Endothelial cell of umbilical vein (primary cell): ENCODE results near the gene CTDSPL. TPM values are rescaled to one million over a fixed set of nuclear protein-coding genes. Genes with fewer than 3 reads are reported as not detected.

ENCODE experiments used
- BruUV-seq: library from RNA; stranded (reverse); fragments of 400-500 nt; replicated peaks from 2 replicates; lab custom pipeline; 2021; lab: Mats Ljungman, UMichigan
- CTCF ChIA-PET: fragments of 300-600, 350-600 bp; sonication (Branson Sonifier 250); formaldehyde crosslinking; loops from one replicate; lab custom pipeline; 2021; ENCODE audit warnings: antibody characterized with exemption, inconsistent platforms; lab: Charles Lee
- POLR2A ChIA-PET: fragments of 300-600, 350-600 bp; sonication (Branson Sonifier 250); formaldehyde crosslinking; loops from one replicate; lab custom pipeline; 2021; ENCODE audit warnings: antibody characterized with exemption, inconsistent platforms; lab: Charles Lee
- DNase-seq: peaks from one replicate; pipeline ENCODE4 v3.0.0-alpha.2; 2011; ENCODE audit warnings: low read depth, low spot score
- FAIRE-seq: peaks from 2 replicates; lab custom pipeline; 2011; peaks lifted over from hg19 to GRCh38; lab: Jason Lieb, UNC
- H2AFZ ChIP-seq: 2 replicates; pipeline ENCODE4 v1.6.0; 2012; ENCODE audit warnings: low read depth, low read length, control low read depth, inconsistent platforms
- H3K27ac ChIP-seq: 2 replicates; pipeline ENCODE4 v1.5.1; 2011; ENCODE audit warnings: low read depth, mild to moderate bottlenecking, control low read depth, low read length, moderate library complexity; ENCODE audit not compliant: insufficient read depth
- H3K27me3 ChIP-seq, 2 experiments: 2 replicates each; pipeline versions ENCODE4 v1.6.0 to v1.6.1; 2011; ENCODE audit warnings: low read length in 2 of 2, mixed read lengths in 1 of 2; ENCODE audit not compliant: control insufficient read depth in 2 of 2, insufficient read depth in 2 of 2
- H3K36me3 ChIP-seq, 2 experiments: 2 replicates in 1 of 2; 3 replicates in 1 of 2; pipeline ENCODE4 v1.5.1; 2011; ENCODE audit warnings: low read length in 2 of 2, mild to moderate bottlenecking in 1 of 2, moderate library complexity in 1 of 2; ENCODE audit not compliant: control insufficient read depth in 2 of 2, insufficient read depth in 2 of 2; ENCODE audit errors: extremely low read depth in 1 of 2
- H3K4me1 ChIP-seq: 3 replicates; pipeline ENCODE4 v1.5.1; 2011; ENCODE audit warnings: mild to moderate bottlenecking, low read length; ENCODE audit not compliant: control insufficient read depth, insufficient read depth; ENCODE audit errors: extremely low read depth
- H3K4me2 ChIP-seq: 2 replicates; pipeline ENCODE4 v1.6.1; 2011; ENCODE audit warnings: low read length, control low read depth, mixed read lengths; ENCODE audit not compliant: insufficient read depth
- H3K4me3 ChIP-seq, 3 experiments: fragments of 200-600 bp in 1 of 3; sonication (generic), shearing (Covaris generic) in 1 of 3; replicated peaks in 1 of 3; 2 replicates each; pipeline ENCODE4 v1.5.1; 2011 to 2016; ENCODE audit warnings: control low read depth in 3 of 3, low read length in 3 of 3, mild to moderate bottlenecking in 2 of 3, inconsistent platforms in 1 of 3, low read depth in 1 of 3, moderate library complexity in 1 of 3; ENCODE audit not compliant: insufficient read depth in 1 of 3
- H3K79me2 ChIP-seq: 2 replicates; pipeline ENCODE4 v1.6.0; 2012; ENCODE audit warnings: low read length, inconsistent platforms; ENCODE audit not compliant: control insufficient read depth, insufficient read depth
- H3K9ac ChIP-seq: replicated peaks from 2 replicates; pipeline ENCODE3; 2011; ENCODE audit warnings: low read length, control low read depth; ENCODE audit not compliant: insufficient read depth; ENCODE audit errors: extremely low read depth
- H3K9me1 ChIP-seq: replicated peaks from 3 replicates; pipeline ENCODE4 v1.6.0; 2011; ENCODE audit warnings: mild to moderate bottlenecking, low read length; ENCODE audit not compliant: control insufficient read depth, insufficient read depth; ENCODE audit errors: extremely low read depth
- H3K9me3 ChIP-seq: replicated peaks from 2 replicates; pipeline ENCODE4 v1.5.1; 2012; ENCODE audit warnings: low read length, inconsistent platforms; ENCODE audit not compliant: control insufficient read depth, insufficient read depth
- H4K20me1 ChIP-seq: replicated peaks from 2 replicates; pipeline ENCODE3; 2011; ENCODE audit warnings: mild to moderate bottlenecking, low read length; ENCODE audit not compliant: control insufficient read depth, insufficient read depth; ENCODE audit errors: extremely low read depth
- CTCF ChIP-seq, 2 donors: IDR thresholded peaks; 1 replicate in 1 of 2; 2 replicates in 1 of 2; pipeline ENCODE4 v1.5.1; 2011; ENCODE audit warnings: low read length in 2 of 2, mild to moderate bottlenecking in 2 of 2, moderate library complexity in 2 of 2, control low read depth in 1 of 2, inconsistent platforms in 1 of 2, low read depth in 1 of 2; ENCODE audit not compliant: insufficient read depth in 1 of 2; ENCODE audit errors: extremely low read depth in 1 of 2
- EZH2 ChIP-seq: IDR thresholded peaks from 2 replicates; pipeline ENCODE4 v1.6.1; 2012; ENCODE audit warnings: borderline replicate concordance, low read depth, mild to moderate bottlenecking, moderate library complexity, low read length, inconsistent platforms; ENCODE audit not compliant: severe bottlenecking
- FOS ChIP-seq: IDR thresholded peaks from 2 replicates; pipeline ENCODE4 v1.6.1; 2011; ENCODE audit warnings: mild to moderate bottlenecking, low read length, moderate library complexity, borderline replicate concordance; ENCODE audit not compliant: insufficient read depth
- GATA2 ChIP-seq: IDR thresholded peaks from 2 replicates; pipeline ENCODE4 v1.7.0; 2011; ENCODE audit warnings: low read depth, mild to moderate bottlenecking, moderate library complexity, mixed read lengths, low read length; ENCODE audit not compliant: insufficient read length, insufficient read depth
- JUN ChIP-seq: IDR thresholded peaks from 2 replicates; pipeline ENCODE4 v1.6.1; 2011; ENCODE audit warnings: borderline replicate concordance, low read depth; ENCODE audit not compliant: insufficient read length, insufficient read depth
- MAX ChIP-seq: IDR thresholded peaks from 2 replicates; pipeline ENCODE4 v1.6.1; 2011; ENCODE audit not compliant: insufficient read depth, insufficient read length
- MYC ChIP-seq: IDR thresholded peaks from one replicate; pipeline ENCODE4 v1.6.1; 2011; ENCODE audit warnings: mild to moderate bottlenecking, low read depth, low read length
- POLR2A ChIP-seq: IDR thresholded peaks from 2 replicates; pipeline ENCODE4 v1.6.1; 2012; ENCODE audit warnings: low read depth, mild to moderate bottlenecking, control low read depth, low read length
- POLR2AphosphoS5 ChIP-seq: IDR thresholded peaks from 2 replicates; pipeline ENCODE4 v1.6.1; 2012; ENCODE audit warnings: low read depth, mild to moderate bottlenecking, control low read depth, low read length, moderate library complexity; ENCODE audit not compliant: insufficient read depth
- dilution Hi-C: fragments of 300-500 bp; cut with MboI; formaldehyde crosslinking; loops from one replicate; pipeline ENCODE4 v1.15.0; 2019; ENCODE audit warnings: low sequenced_read_pairs; ENCODE audit not compliant: extremely low pct_ligation_motif_present
- intact Hi-C: fragments of 100-400 bp; cut with micrococcal nuclease; formaldehyde crosslinking; loops from one replicate; pipeline ENCODE4 v1.10.0; 2022
- polyA plus RNA-seq, 4 experiments: library from polyadenylated mRNA; depleted of rRNA in 3 of 4; stranded (reverse) in 3 of 4; unstranded in 1 of 4; fragments of >200 nt; gene quantifications; 2 replicates each; pipeline versions ENCODE4 v1.2.1 to v1.2.3, GENCODE V29; 2011 to 2012; ENCODE audit warnings: missing spikeins in 1 of 4
- total RNA-seq: library from RNA; stranded (reverse); gene quantifications from 2 replicates; pipeline ENCODE4 v1.2.3, GENCODE V29; 2021

CTDSPL gene
- total and polyA plus RNA-seq, 2 donors (not counting 3 experiments of a cell fraction or from before 2014, with no cell fraction given) = 30.1 to 43.2 TPM

DNA sequence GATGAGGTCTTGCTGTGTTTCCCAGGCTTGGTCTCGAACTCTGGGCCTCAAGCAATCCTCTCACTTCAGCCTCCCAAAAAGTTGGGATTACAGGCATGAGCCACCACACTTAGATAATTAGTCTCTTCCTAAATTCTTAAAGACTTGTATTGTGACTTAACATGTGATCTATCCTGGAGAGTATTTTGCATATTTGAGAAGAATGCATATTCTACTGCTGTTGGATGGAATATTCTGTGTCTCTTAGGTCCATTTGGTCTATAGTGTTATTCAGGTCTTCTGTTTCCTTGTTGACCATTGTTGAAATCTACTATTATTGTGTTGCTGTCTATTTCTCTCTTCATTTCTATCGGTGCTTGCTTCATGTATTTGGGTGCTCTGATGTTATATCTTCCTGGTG is 68.8 kb downstream of the CTDSPL start:
- POLR2A ChIA-PET = no interaction called here
- no peak overlapping the region for H2AFZ ChIP-seq
- DNase-seq = no peak
- TF ChIP-seq GATA2 (no peak), FOS (no peak), JUN (no peak), EZH2 (no peak), MAX (no peak), MYC (no peak), POLR2AphosphoS5 (no peak), POLR2A (no peak), CTCF (IDR thresholded peaks at IDR 0.05; ENCODE audit: extremely low read depth in 1 of 2, insufficient read depth in 1 of 2, low read depth in 1 of 2, low read length in 2 of 2) (no peak)
- no peaks in the 10 kb centered on the region for H3K79me2 ChIP-seq
- dilution Hi-C loops = no loop called here
- intact Hi-C loops = no loop called here
- H3K36me3 ChIP-seq = no peaks in the 10 kb centered on the region
- no peak for FAIRE-seq
- peaks cover 11% of the 10 kb centered on the region for H3K4me1 ChIP-seq
- no peak overlapping the region for H3K4me2 ChIP-seq
- H3K27me3 ChIP-seq = no peaks in the 10 kb centered on the region
- no peaks in the 10 kb centered on the region for H3K9me1 ChIP-seq
- BruUV-seq = no TSS peak
- H3K9ac ChIP-seq = no peak overlapping the region
- no peak overlapping the region for H3K4me3 ChIP-seq
- no peak overlapping the region for H3K27ac ChIP-seq
- H4K20me1 ChIP-seq = no peaks in the 10 kb centered on the region
- CTCF ChIA-PET = interaction anchor here (0.6 to 1.8 kb wide), 4 partner anchors 11 to 37 kb away, joined by 3 to 4 read pairs (median 3); no protein-coding TSS in a partner anchor
- H3K9me3 ChIP-seq = no peaks in the 10 kb centered on the region
